Activated CD4-positive, alpha-beta T cell treated with anti-CD3 and anti-CD28 coated beads for 36 hours (primary cell): ENCODE results near the gene MAGOH. TPM values are rescaled to one million over a fixed set of nuclear protein-coding genes. Genes with fewer than 3 reads are reported as not detected.
A peak's percentile ranks its signal among the peaks of the same experiment; 100 is the strongest.

Source experiments
- ATAC-seq: fragments of 200-7000 bp; cut with Tn5 transposase; one replicate; pipeline ENCODE4 v1.10.0; 2021; ENCODE audit warnings: mild to moderate bottlenecking, moderate library complexity
- CTCF ChIA-PET: fragments of 350-600 bp; sonication (Branson Sonifier 250); formaldehyde crosslinking; loops from one replicate; lab custom pipeline; 2021; ENCODE audit warnings: antibody characterized with exemption; lab: Charles Lee
- POLR2A ChIA-PET: fragments of 350-600 bp; sonication (Branson Sonifier 250); formaldehyde crosslinking; loops from one replicate; lab custom pipeline; 2021; ENCODE audit warnings: antibody characterized with exemption, inconsistent platforms; lab: Charles Lee
- DNase-seq: peaks from one replicate; pipeline ENCODE4 v3.0.0-alpha.2; 2020
- H3K27ac Mint-ChIP-seq: one replicate; pipeline ENCODE4 v1.8.0; 2021; ENCODE audit warnings: mixed read lengths
- H3K27me3 Mint-ChIP-seq: one replicate; pipeline ENCODE4 v1.8.0; 2021; ENCODE audit warnings: mixed read lengths
- H3K36me3 Mint-ChIP-seq: one replicate; pipeline ENCODE4 v1.8.0; 2021; ENCODE audit warnings: low read depth, mixed read lengths
- H3K4me1 Mint-ChIP-seq: one replicate; pipeline ENCODE4 v1.8.0; 2021; ENCODE audit warnings: mixed read lengths
- H3K4me3 Mint-ChIP-seq: one replicate; pipeline ENCODE4 v1.8.0; 2021; ENCODE audit warnings: mild to moderate bottlenecking, moderate library complexity, mixed read lengths
- H3K9me3 Mint-ChIP-seq: one replicate; pipeline ENCODE4 v1.8.0; 2021; ENCODE audit warnings: low read depth, mixed read lengths
- intact Hi-C, 2 experiments: fragments of 100-400 bp; cut with DNase I in 1 of 2; cut with micrococcal nuclease in 1 of 2; formaldehyde crosslinking; loops; one replicate each; pipeline versions ENCODE4 v1.14.2 to v1.15.1; 2022 to 2024; cut with DNase I, micrococcal nuclease
- total RNA-seq, 2 experiments: library from RNA; stranded (reverse); gene quantifications; one replicate each; pipeline ENCODE4 v1.2.3, GENCODE V29; 2021

Gene MAGOH
- total RNA-seq, 2 experiments from 2014 or later, result 73.7 to 92.3 TPM

- ChIA-PET CTCF (interaction anchor here (1.1 to 1.5 kb wide), 2 partner anchors 15 to 17 kb away, joined by 3 to 4 read pairs; no protein-coding TSS in a partner anchor), POLR2A (no interaction called here)
- Mint-ChIP-seq H3K4me1 (peaks cover 25% of the 10 kb centered on the region), H3K4me3 (peak overlapping the region; percentile 98), H3K36me3 (peaks cover 15% of the 10 kb centered on the region), H3K27ac (peak overlapping the region; percentile 99), H3K9me3 (no peaks in the 10 kb centered on the region), H3K27me3 (no peaks in the 10 kb centered on the region)
- intact Hi-C loops, result loop anchor here (2.0 to 10.0 kb wide), 9 partner anchors 41 to 1140 kb away; partner anchors contain the start of genes BTF3L4 (in 1 of the 2), CC2D1B (in 1 of the 2), MAGOH (in 1 of the 2) and TUT4 (in 1 of the 2)
- no peak for DNase-seq
- no peak for ATAC-seq
Observed at GRCh38 chr1:53197291-53198200, 40.8 kb downstream of the MAGOH start.

GRCh38 chr1:53196485-53197290 is 41.6 kb downstream of the MAGOH start, which contains the start of gene CPT2:
Gene CPT2 (plus strand): TSS chr1:53196824. CDS start chr1:53196944, 120 bp downstream.
- Mint-ChIP-seq H3K36me3 (peaks cover 12% of the 10 kb centered on the region), H3K4me3 (peak within 1 kb of the TSS; percentile 98), H3K4me1 (peaks cover 25% of the 10 kb centered on the region), H3K9me3 (no peaks in the 10 kb centered on the region), H3K27ac (peak within 1 kb of the TSS; percentile 99), H3K27me3 (no peaks in the 10 kb centered on the region)
- ATAC-seq (peak; percentile 98), DNase-seq (peak; percentile 96)
- POLR2A ChIA-PET, result no interaction called here
- CTCF ChIA-PET, result interaction anchor here (1.0 to 2.7 kb wide), 4 partner anchors 10 to 197 kb away, joined by 4 to 17 read pairs (median 7); no protein-coding TSS in a partner anchor
- intact Hi-C loops, result loop anchor here (1.0 to 10.0 kb wide), 17 partner anchors 24 to 1139 kb away; partner anchors contain the start of genes CZIB (in 2 of the 2), MAGOH (in 2 of the 2), BTF3L4 (in 1 of the 2) and CC2D1B (in 1 of the 2)

GRCh38 chr1:53196017-53196484 is 42.3 kb downstream of the MAGOH start:
- peak overlapping the region; percentile 98 for H3K4me3 Mint-ChIP-seq
- peak; percentile 30 for DNase-seq
- no peaks in the 10 kb centered on the region for H3K9me3 Mint-ChIP-seq
- peaks cover 25% of the 10 kb centered on the region for H3K4me1 Mint-ChIP-seq
- peak; percentile 68 for ATAC-seq
- CTCF ChIA-PET, result interaction anchor here (0.5 to 2.7 kb wide), 5 partner anchors 10 to 197 kb away, joined by 3 to 17 read pairs (median 4); no protein-coding TSS in a partner anchor
- H3K27me3 Mint-ChIP-seq, result no peaks in the 10 kb centered on the region
- H3K27ac Mint-ChIP-seq, result peak overlapping the region; percentile 90
- intact Hi-C loops, result loop anchor here (1.0 to 10.0 kb wide), 17 partner anchors 24 to 1139 kb away; partner anchors contain the start of genes CZIB (in 2 of the 2), MAGOH (in 2 of the 2), BTF3L4 (in 1 of the 2) and CC2D1B (in 1 of the 2)
- POLR2A ChIA-PET, result no interaction called here
- peaks cover 12% of the 10 kb centered on the region for H3K36me3 Mint-ChIP-seq

GRCh38 chr1:53195246-53196016 is 42.9 kb downstream of the MAGOH start:
- Mint-ChIP-seq H3K36me3 (peaks cover 12% of the 10 kb centered on the region), H3K27me3 (no peaks in the 10 kb centered on the region), H3K4me3 (no peak overlapping the region), H3K9me3 (no peaks in the 10 kb centered on the region), H3K27ac (peak overlapping the region; percentile 90), H3K4me1 (peaks cover 25% of the 10 kb centered on the region)
- CTCF ChIA-PET, result interaction anchor here (0.5 to 2.7 kb wide), 6 partner anchors 9 to 198 kb away, joined by 3 to 17 read pairs (median 7); no protein-coding TSS in a partner anchor
- DNase-seq (no peak), ATAC-seq (no peak)
- intact Hi-C loops, result loop anchor here (1.0 to 10.0 kb wide), 17 partner anchors 25 to 1138 kb away; partner anchors contain the start of genes CZIB (in 2 of the 2), MAGOH (in 2 of the 2), BTF3L4 (in 1 of the 2) and CC2D1B (in 1 of the 2)
- POLR2A ChIA-PET, result no interaction called here

- Mint-ChIP-seq H3K36me3 (no peaks in the 10 kb centered on the region), H3K27me3 (peaks cover 2% of the 10 kb centered on the region), H3K4me1 (no peaks in the 10 kb centered on the region), H3K27ac (no peak overlapping the region), H3K9me3 (no peaks in the 10 kb centered on the region), H3K4me3 (no peak overlapping the region)
- CTCF ChIA-PET, result no interaction called here
- intact Hi-C loops, result loop anchor here (10.0 kb wide), 2 partner anchors 485 to 825 kb away; partner anchors contain the start of gene CC2D1B (in 1 of the 2)
- no peak for DNase-seq
- POLR2A ChIA-PET, result no interaction called here
- no peak for ATAC-seq
Observed at GRCh38 chr1:53190210-53190611, 48.1 kb downstream of the MAGOH start.

- no peak overlapping the region for H3K4me3 Mint-ChIP-seq
- POLR2A ChIA-PET, result no interaction called here
- intact Hi-C loops, result loop anchor here in 1 of 2 experiments (10.0 kb wide), 1 partner anchor 124 kb away; the partner anchor contains the start of gene PODN
- H3K27ac Mint-ChIP-seq, result no peak overlapping the region
- no peak for DNase-seq
- no peaks in the 10 kb centered on the region for H3K4me1 Mint-ChIP-seq
- H3K36me3 Mint-ChIP-seq, result no peaks in the 10 kb centered on the region
- ATAC-seq, result no peak
- H3K9me3 Mint-ChIP-seq, result no peaks in the 10 kb centered on the region
- CTCF ChIA-PET, result no interaction called here
- peaks cover 2% of the 10 kb centered on the region for H3K27me3 Mint-ChIP-seq
Observed at GRCh38 chr1:53189061-53189460, 49.3 kb downstream of the MAGOH start.

- Mint-ChIP-seq H3K9me3 (no peaks in the 10 kb centered on the region), H3K27ac (no peak overlapping the region), H3K27me3 (peaks cover 2% of the 10 kb centered on the region), H3K36me3 (no peaks in the 10 kb centered on the region), H3K4me1 (no peaks in the 10 kb centered on the region), H3K4me3 (no peak overlapping the region)
- ChIA-PET CTCF (no interaction called here), POLR2A (no interaction called here)
- intact Hi-C loops, result loop anchor here in 1 of 2 experiments (10.0 kb wide), 1 partner anchor 123 kb away; the partner anchor contains the start of gene PODN
- DNase-seq (no peak), ATAC-seq (no peak)
Observed at GRCh38 chr1:53188099-53188498, 50.2 kb downstream of the MAGOH start.

GRCh38 chr1:53187401-53187800 is 50.9 kb downstream of the MAGOH start:
- DNase-seq, result no peak
- no peaks in the 10 kb centered on the region for H3K36me3 Mint-ChIP-seq
- ChIA-PET POLR2A (interaction anchor here (0.6 kb wide), 1 partner anchor 41 kb away, joined by 4 read pairs; no protein-coding TSS in a partner anchor), CTCF (interaction anchor here (0.6 to 2.7 kb wide), 5 partner anchors 8 to 412 kb away, joined by 3 to 17 read pairs (median 4); no protein-coding TSS in a partner anchor)
- no peaks in the 10 kb centered on the region for H3K4me1 Mint-ChIP-seq
- intact Hi-C loops, result loop anchor here in 1 of 2 experiments (10.0 kb wide), 1 partner anchor 123 kb away; the partner anchor contains the start of gene PODN
- H3K27ac Mint-ChIP-seq, result no peak overlapping the region
- no peak overlapping the region for H3K4me3 Mint-ChIP-seq
- H3K9me3 Mint-ChIP-seq, result no peaks in the 10 kb centered on the region
- ATAC-seq, result no peak
- H3K27me3 Mint-ChIP-seq, result peaks cover 2% of the 10 kb centered on the region

GRCh38 chr1:53186533-53186932 is 51.8 kb downstream of the MAGOH start:
- Mint-ChIP-seq H3K27me3 (peaks cover 2% of the 10 kb centered on the region), H3K36me3 (no peaks in the 10 kb centered on the region), H3K4me1 (no peaks in the 10 kb centered on the region), H3K27ac (no peak overlapping the region), H3K9me3 (no peaks in the 10 kb centered on the region), H3K4me3 (no peak overlapping the region)
- ChIA-PET POLR2A (interaction anchor here (0.6 kb wide), 1 partner anchor 42 kb away, joined by 4 read pairs; no protein-coding TSS in a partner anchor), CTCF (interaction anchor here (0.6 to 2.7 kb wide), 6 partner anchors 9 to 1150 kb away, joined by 3 to 17 read pairs (median 4); no protein-coding TSS in a partner anchor)
- intact Hi-C loops, result loop anchor here in 1 of 2 experiments (10.0 kb wide), 1 partner anchor 122 kb away; the partner anchor contains the start of gene PODN
- ATAC-seq, result no peak
- DNase-seq, result no peak
